Hematopoietic multipotent progenitor cell treated with erythropoietin and hydrocortisone succinate and interleukin-3 and kit ligand, for 17 days (in vitro differentiated cells): ENCODE results near the gene C19orf25.
"Not testable (repeated sequence)": the region's sequence is repeated elsewhere in the genome, so short reads cannot be mapped to it uniquely, and the experiment has no call there.

Source experiments
- DNase-seq: peaks from one replicate; pipeline ENCODE4 v3.0.0-alpha.2; 2015; ENCODE audit warnings: low spot score

C19orf25 gene

GRCh38 chr19:1478934-1479707 lies at the start of gene C19orf25:
Gene C19orf25 (minus strand): TSS chr19:1479215. CDS start chr19:1478903, 312 bp downstream.
- peak; percentile 93 for DNase-seq

- no peak for DNase-seq
These were observed 48.8 kb upstream of the C19orf25 start for GRCh38 chr19:1527650-1528309.

GRCh38 chr19:1526979-1527649 lies 48.1 kb upstream of the C19orf25 start:
- no peak for DNase-seq

- no peak for DNase-seq
These were observed 47.2 kb upstream of the C19orf25 start for GRCh38 chr19:1526066-1526778.

- no peak for DNase-seq
These were observed 46.3 kb upstream of the C19orf25 start for GRCh38 chr19:1525343-1525742.

- no peak for DNase-seq
These were observed 45.9 kb upstream of the C19orf25 start for GRCh38 chr19:1524972-1525325.

GRCh38 chr19:1524287-1524971 lies 45.4 kb upstream of the C19orf25 start:
- no peak for DNase-seq

- no peak for DNase-seq
These were observed 44.6 kb upstream of the C19orf25 start, which contains the start of gene PLK5 for GRCh38 chr19:1523412-1524286. Gene PLK5 (plus strand): TSS chr19:1524077. CDS start chr19:1526997, 2,920 bp downstream.

GRCh38 chr19:1522838-1523237 lies 43.8 kb upstream of the C19orf25 start:
- DNase-seq, result no peak

GRCh38 chr19:1522061-1522460 lies 43.0 kb upstream of the C19orf25 start:
- DNase-seq, result no peak

- DNase-seq, result no peak
These were observed 42.6 kb upstream of the C19orf25 start for GRCh38 chr19:1521636-1522035.

- no peak for DNase-seq
These were observed 41.3 kb upstream of the C19orf25 start for GRCh38 chr19:1520203-1520780.

- DNase-seq, result not testable (repeated sequence)
These were observed 40.8 kb upstream of the C19orf25 start for GRCh38 chr19:1519802-1520201.

- DNase-seq, result no peak
These were observed 39.5 kb upstream of the C19orf25 start for GRCh38 chr19:1518471-1518870.

- no peak for DNase-seq
These were observed 37.4 kb upstream of the C19orf25 start for GRCh38 chr19:1516395-1516753.

- DNase-seq, result no peak
These were observed 36.1 kb upstream of the C19orf25 start for GRCh38 chr19:1514986-1515721.

GRCh38 chr19:1514295-1514661 lies 35.3 kb upstream of the C19orf25 start:
- DNase-seq, result no peak

- DNase-seq, result peak; percentile 67
These were observed 34.7 kb upstream of the C19orf25 start for GRCh38 chr19:1513499-1514294.
